ENCODE data around the gene EME2. TPM values are rescaled to one million over a fixed set of nuclear protein-coding genes. Genes with fewer than 3 reads are reported as not detected.
"Not testable (repeated sequence)": the region's sequence is repeated elsewhere in the genome, so short reads cannot be mapped to it uniquely, and the experiment has no call there.

EME2 gene, protein sequence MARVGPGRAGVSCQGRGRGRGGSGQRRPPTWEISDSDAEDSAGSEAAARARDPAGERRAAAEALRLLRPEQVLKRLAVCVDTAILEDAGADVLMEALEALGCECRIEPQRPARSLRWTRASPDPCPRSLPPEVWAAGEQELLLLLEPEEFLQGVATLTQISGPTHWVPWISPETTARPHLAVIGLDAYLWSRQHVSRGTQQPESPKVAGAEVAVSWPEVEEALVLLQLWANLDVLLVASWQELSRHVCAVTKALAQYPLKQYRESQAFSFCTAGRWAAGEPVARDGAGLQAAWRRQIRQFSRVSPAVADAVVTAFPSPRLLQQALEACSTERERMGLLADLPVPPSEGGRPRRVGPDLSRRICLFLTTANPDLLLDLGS
- 39.9 and 44.4 TPM in 2 replicates for total RNA-seq

DNA sequence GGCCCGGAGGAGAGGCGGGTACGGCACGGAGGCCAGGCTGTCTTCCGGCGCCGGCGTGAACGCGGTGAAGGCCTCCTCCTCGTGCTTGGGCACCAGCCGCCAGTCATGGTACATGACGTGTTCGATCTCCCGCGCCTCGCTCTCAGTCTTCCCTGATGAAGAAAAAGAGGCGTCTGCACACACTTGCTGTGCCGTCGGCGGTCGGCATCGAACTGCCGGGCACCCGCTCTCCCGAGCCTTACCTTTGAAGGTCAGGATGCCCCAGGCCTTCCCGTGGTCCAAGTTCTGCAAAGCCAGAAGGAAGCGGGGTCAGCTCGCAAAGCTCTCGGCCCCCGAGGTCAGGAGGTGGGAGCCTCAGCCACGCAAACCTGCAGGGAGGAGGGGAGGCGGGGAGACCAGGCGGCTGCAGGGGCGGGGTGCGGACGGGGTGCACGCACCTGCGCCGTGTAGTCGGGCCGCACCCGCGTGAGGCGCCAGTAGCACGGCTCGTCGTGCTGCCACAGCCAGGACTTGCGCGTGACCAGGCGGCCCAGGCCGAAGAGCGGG, at the start of gene EME2:
TSS of gene EME2 (plus strand) at position 449 of the 546 bp plus-strand sequence. CDS start 418 bp downstream, outside the sequence.
- intact Hi-C loops (cut with micrococcal nuclease): loop anchor here (2.0 to 10.0 kb wide), 8 partner anchors 54 to 900 kb away; partner anchors contain the start of genes CLCN7, CRAMP1, FAHD1 and HAGH

DNA sequence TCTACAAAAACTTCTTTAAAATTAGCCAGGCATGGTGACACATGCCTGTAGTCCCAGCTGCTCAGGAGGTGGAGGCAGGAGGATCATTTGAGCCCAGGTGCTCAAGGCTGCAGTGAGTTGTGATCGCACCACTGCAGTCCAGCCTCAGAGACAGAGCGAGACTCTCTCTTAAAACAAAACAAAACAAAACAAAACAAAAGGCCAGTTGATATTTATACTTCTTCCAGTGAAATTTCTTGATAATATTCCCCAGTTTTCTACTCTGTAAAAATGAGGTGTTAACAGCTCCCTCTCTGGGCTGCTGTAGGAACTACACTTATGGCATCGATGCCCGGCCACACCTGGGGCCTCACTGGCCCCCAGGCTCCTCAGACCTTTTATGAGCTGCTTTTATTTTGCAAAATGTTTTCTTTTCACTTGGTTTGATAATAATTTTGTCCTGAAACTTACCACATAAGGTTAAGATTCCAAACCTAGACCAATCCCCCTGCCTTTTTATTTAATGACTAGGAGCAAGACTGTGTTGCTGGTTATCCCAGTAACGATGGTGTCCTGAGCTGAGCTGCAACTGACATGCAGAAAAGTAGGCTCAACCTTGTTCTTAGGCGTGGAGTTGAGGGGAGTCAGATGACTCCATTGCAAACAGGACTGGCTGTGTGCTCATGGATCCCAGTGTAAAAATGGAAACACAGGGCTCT, 49.0 kb upstream of the EME2 start:
- intact Hi-C loops (cut with micrococcal nuclease): loop anchor here (1.0 kb wide), 1 partner anchor 45 kb away; the partner anchor contains the start of gene JPT2

DNA sequence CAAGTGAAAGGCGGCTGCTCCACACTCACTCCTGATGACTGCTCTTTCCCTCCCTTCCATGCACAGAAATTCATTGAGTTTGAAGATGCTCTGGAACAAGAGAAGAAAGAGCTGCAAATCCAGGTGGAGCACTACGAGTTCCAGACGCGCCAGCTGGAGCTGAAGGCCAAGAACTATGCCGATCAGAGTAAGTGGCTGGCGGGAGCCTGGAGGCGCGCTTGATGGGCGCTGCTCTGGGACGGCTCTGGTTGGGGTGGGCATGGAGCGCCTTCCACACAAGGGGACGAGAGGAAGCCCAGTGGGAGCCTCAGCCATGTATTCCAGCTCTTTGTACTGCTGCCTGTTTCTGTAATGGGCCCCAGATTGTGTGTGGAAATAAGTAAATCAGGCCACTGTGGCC, 48.1 kb upstream of the EME2 start:
- intact Hi-C loops (cut with micrococcal nuclease): no loop called here

DNA sequence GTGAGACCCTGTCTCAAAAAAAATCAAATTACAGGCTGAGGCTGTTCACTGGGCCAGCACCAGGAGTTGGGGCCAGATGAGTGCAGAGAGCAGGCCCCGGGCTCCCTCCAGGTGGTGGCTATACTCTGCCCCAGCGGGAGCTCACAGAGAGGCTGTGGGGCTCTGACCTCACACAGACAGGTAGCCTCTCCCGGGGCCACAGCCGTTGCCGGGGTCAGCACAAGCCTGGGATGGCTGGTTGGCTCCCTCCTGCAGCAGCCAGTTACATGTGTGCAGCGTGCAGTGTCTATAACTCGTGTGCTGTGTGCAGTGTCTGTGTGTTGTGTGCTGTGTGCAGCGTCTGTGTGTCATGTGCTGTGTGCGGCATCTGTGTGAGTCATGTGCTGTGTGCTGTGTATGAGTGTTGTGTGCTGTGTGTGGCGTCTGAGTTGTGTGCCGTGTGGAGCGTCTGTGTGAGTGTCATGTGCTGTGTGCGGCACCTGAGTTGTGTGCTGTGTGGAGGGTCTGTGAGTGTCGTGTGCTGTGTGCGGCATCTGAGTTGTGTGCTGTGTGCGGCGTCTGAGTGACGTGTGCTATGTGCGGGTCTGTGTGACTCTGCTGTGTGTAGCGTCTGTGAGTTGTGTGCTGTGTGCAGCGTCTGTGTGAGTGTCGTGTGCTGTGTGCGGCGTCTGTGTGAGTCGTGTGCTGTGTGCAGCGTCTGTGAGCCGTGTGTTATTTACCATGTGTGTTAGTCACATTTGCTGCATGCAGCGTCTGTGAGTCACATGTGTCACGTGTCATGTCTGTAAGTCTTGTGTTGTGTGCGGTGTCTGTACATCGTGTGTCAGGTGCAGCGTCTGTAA, 45.7 kb upstream of the EME2 start:
- intact Hi-C loops (cut with micrococcal nuclease): no loop called here

DNA sequence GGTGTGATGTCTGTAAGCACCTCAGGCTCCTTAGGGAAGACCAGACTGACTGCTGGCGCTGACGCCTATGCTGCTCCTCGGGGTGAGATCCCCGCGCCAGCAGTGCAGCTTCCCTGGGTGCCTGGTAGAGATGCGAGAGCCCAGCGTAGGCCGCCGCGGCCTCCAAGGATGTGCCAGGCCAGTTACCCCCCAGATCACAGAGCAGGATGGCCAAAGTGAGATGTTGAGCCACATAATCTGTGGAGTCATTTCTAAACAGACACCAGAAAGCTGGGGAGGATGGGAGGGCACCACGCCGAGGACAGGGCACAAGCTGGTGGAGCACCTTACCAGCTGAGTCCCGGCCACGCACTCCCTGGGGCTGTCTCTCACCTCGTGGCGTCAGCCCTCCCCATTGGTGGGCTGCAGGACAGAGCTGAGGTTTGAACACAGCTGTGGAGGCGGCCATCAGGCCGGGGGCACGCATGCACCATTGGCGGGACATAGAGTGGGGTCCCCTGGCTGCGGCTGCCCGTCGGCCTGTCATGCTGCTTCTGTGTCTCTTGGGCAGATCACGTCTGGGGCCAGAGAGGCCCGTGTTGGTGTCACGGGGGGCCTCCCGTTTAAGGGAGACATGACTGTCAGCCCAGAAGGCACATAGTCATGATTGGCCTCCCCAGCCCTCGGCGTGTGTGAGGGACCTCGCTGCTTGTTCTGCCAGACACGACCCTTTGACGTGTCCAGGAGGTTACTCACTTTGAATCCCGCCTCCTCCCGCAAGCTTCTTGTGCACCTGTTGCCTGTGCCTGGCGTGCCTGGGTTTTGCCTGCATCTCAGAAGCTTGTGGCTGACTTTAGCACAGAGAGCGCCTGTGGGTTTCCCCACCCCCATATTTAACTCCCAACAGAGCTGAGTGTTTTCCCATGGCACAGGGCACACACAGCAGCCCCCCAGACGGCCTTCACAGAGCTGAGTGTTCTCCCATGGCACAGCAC, 44.7 kb upstream of the EME2 start:
- intact Hi-C loops (cut with micrococcal nuclease): no loop called here

DNA sequence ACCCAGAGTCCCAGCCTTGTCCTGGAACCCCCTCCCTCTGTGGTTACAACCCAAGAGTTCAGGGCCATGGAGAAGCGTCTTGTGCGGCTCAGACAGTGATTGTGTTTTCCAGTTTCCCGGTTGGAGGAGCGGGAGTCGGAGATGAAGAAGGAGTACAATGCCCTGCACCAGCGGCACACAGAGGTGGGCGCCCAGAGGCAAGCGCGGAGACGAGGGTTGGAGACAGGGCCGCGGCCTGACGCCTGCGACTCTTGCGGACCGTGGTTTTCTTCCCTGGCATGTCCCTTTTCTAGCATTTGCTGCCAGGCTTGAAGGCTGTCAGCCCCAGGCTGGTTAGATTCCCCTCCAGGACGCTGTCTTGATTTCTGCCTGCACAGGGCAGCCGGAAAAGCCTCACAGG, 43.6 kb upstream of the EME2 start:
- intact Hi-C loops (cut with micrococcal nuclease): no loop called here

DNA sequence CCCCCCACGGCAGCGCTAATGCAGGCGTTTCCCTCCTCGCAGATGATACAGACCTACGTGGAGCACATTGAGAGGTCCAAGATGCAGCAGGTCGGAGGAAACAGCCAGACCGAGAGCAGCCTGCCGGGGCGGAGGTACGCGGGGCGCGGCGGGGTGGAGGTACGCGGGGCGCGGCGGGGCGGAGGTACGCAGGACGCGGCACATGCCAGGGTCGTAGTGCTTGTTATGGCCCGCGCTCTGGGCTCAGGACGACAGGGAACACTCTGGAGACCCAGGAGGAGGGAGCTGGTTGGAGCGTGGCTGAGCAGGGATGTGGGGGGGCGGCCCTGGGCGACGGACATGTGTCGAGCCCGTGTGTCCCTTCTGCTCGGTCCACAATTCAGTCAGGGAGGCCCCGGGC, 43.2 kb upstream of the EME2 start:
- intact Hi-C loops (cut with micrococcal nuclease): no loop called here

DNA sequence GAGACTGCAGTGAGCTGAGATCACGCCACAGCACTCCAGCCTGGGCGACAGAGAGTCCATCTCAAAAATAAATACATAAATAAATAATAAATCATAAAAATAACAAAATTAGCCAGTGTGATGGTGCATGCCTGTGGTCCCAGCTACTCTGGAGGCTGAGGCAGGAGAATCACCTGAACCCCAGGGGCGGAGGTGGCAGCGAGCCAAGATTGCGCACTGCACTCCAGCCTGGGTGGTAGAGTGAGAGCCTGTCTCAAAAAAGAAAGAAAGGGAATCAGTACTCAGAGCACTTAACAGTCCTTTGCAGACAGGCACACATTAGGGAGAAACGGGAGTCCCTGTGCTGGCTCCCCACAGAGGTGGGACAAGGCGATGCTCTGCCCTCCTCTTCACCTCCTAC, 41.5 kb upstream of the EME2 start:
- intact Hi-C loops (cut with micrococcal nuclease): no loop called here

DNA sequence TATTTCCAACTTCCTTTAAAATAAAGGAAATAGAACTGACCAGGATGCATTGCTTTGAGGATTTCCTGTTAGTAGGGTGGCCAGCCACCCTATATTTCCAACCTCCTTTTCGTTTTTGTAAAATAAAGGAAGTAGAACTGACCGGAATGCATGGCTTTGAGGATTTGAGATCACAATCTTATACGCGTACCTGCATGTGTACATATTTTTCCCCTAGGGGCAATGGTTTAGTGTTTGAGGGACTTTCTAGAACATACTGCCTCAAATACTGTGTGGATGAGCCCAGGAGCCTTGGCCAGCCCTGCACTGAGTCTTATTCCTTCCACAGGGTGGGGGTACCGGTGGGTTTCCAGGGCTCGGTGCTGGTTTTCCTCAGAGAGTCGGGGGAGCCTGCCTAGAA, 41.0 kb upstream of the EME2 start:
- intact Hi-C loops (cut with micrococcal nuclease): no loop called here

DNA sequence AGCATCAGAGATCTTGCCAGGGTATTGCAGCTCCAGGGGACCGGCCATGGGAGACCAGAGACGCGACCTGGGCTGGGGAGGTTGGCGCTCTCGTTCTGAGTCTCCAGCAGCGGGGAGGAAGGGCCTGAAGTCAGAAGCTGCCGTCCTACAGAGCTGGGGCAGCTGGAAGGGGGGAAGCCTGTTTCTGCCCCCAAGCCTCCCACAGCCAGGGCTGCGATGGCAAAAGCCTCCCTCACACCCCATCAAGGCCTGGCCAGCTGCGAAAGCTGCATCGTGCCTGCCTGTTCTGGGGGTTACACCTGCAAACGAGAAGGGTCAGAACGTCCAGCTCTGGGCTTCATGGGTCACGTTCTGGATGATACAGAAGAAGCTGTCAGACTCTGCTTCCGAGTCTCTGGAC, 40.5 kb upstream of the EME2 start:
- intact Hi-C loops (cut with micrococcal nuclease): no loop called here

DNA sequence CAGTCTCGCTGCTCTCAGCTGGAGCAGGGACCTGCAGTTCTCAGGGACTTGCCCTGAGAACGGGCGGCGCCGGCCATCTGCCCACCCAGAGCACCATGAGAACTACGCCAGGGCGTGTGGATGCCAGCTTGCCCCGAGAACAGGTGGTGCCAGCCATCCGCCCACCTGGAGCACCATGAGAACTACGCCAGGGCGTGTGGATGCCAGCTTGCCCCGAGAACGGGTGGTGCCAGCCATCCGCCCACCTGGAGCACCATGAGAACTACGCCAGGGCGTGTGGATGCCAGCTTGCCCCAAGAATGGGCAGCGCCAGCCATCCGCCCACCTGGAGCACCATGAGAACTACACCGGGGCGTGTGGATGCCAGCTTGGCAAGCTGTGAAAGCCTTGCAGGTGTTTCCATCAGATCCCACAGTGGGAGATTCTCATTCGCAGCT, 40.0 kb upstream of the EME2 start:
- intact Hi-C loops (cut with micrococcal nuclease): not testable (repeated sequence)

DNA sequence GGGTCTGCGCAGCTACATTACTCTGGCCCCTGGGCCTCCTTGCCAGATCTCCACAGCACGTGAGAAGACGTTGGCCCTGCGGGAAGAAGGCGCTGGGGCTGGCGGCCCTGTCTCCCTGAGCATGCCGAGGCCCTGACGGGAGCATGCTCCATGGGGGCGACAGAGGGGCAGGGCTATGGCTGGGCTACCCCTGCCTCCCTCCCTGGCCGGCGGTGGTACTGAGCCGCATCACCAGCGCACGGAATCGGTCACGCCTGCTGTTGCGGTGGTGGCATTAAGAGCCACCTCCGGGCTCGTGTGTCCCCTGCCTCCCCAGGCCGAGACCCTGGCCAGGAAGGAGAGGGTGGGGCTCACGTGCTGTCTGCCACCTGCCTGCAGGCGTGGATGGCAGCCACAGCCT, 38.5 kb upstream of the EME2 start:
- intact Hi-C loops (cut with micrococcal nuclease): no loop called here

DNA sequence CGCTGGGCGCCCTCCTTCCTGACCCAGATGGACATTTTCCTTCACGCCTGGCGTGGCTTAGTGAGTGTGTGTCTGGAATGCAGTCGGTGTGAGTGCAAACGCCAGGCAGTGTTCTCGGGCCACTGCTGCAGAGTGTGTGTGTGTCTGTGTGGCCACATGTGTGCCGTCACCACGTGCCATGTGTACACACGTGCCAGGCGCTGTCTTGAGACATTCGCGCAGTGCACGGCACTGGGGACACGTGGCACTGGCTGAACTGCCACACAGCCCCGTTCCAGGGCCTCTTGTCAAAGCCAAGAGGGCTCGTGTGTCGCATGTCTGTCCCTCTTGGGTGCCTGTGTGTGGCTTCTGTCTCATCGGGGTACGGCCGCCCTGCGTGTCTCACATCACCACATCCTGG, 37.8 kb upstream of the EME2 start:
- intact Hi-C loops (cut with micrococcal nuclease): no loop called here

DNA sequence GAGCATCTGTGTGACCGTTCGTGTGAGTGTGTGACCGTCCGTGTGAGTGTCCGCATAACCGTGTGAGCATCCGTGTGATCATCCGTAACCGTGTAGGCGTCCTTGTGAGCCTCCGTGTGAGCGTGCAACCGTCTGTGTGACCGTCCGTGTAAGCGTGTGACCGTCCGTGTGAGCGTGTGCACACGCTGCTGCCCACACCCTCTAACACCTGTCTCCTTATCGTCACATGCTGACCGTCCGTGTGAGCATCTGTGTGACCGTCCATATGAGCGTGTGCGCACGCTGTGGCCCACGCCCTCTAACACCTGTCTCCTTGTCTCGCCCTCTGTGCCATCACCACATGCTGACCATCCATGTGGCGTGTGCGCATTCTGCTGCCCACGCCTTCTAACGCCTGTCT, 32.4 kb upstream of the EME2 start:
- intact Hi-C loops (cut with micrococcal nuclease): no loop called here

DNA sequence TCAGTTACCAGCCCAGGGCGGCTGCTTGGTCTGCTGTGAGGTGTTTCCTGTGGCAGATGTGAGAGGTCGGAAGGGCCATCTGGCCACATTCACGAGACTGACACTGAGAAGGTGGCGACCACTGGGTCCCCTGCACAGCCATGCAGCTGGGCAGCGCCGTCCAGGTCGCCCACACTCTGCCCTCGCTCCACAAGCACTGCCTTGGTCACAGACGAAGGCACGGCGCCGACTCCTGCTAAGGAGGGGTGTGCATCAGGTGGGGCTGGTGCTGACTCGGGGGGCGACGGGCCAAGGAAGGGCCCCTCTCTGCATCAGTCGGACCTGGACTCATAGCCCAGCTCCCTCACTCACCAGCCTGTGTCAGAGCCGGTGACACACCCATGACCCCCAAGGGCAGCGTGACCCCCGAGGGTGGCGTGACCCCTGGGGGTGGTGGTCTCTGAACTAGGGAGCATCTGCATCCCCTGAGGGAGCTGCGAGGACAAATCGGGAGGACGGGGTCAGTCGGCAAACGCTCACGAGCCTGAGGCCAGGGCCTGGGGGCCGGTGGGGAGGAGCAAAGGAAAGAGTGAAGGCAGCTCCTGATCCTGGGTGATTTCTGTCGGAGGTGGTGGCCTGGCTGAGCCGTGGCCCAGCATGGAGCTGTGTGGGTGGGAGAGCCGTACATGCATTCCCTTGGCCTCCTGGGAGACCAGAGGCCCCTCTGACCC, 31.7 kb upstream of the EME2 start:
- intact Hi-C loops (cut with micrococcal nuclease): no loop called here

DNA sequence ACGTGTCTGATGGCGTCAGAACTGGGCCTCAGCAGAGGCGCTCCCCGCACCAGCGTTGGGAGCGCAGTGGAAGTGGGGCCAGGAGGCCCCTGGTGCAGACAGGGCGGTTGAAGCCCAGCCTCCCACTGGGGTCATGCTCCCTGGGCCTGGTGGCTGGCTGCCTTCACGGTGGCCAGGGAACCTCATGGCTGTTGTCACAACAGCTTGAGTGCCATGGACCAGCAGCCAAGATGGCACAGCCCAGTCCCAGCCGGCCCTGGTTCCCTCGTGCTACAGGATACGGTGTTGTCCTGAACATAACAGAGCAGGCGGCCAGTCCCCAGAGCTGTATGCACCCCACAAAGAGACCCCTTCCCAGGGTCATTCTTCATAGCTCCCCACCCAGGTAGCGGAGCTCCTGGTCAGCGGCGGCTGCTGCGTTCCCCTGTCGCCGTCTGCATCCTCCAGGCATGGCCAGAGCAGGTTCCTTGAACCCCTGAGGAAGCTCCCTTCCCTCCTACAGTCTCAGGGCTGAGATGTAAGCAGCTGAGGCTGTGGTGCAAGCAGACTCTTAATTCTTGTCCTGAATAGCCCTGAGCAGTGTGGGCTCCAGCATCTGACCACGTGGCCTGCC, 31.0 kb upstream of the EME2 start:
- intact Hi-C loops (cut with micrococcal nuclease): no loop called here

DNA sequence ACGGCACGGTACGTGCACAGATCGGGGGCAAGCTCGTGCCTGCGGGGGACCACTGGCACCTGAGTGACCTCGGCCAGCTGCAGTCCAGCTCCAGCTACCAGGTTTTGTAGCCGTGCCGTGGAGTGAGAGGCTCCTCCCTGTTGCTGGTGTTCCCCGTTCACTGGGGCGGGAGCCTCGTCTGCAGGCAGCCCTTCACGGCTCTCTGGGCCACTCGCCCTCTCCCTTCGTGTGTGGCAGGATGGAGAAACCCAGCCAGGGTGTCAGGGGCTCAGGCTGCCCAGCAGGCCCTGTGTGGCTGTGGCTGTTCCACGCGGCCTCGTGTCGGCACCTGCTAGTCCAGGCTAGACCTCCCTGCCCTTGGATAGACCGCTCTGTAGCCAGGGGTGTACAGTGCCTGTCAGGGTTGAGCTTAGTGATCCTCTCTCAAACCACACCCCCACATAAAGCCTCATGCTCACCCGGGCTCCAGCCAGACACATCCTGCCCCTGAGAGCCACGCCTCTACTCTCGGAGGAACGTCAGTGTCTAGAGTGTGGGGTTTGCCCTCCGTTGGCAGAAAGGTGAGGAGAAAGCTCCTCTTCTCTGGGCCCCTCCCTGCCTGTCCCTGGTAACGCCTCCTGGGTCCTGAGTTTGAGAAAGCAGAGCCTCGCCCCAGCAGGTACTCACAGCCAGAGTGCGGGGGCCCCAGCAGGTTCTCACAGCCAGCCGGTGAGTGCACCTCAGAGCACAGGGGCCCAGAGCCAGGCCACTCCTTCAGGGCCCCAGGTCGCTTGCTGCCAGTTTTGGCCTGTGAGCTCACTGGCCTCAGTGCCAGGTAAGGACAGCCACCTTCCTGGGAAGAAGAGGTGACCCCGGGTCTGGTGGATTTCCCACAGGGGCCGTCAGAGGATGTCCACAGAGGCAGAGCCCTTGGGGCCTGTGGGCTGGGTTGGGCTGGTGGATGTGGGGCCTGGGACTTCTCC, 29.0 kb upstream of the EME2 start:
- intact Hi-C loops (cut with micrococcal nuclease): no loop called here

DNA sequence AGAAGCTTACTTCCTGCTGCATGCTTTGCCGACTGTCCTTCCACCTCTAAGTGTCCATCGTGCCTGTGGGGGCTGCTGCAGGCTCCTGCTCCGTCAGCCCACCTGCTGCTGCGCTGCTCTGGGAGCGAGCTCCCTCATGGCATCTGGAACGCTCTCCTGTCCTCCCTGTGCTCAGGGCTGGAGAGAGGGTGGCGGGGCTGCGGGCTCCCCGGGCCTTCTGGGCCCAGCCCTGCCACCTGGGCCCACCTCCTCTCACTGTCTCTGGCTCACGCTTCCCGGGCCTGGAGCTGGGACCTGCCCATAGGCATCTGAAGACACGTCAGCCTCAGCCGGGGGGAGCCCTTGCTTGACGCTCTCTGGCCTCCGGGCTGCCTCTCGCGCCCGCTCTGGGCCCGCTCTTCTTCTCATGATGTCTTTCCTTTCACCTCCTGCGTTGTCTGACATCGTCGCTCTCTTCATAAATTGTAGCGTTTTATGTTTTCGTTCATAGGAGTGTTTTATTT, 28.2 kb upstream of the EME2 start:
- intact Hi-C loops (cut with micrococcal nuclease): no loop called here

Data from T-helper 1 cell treated with Interleukin-12 subunit alpha and Interleukin-12 subunit beta and Interleukin-4 antibody, amounts not matched to agents 30 ng/mL and 1 ng/mL, for 36 hours (primary cell).